H9 (cell line): ENCODE results near the gene CD93. TPM values are rescaled to one million over a fixed set of nuclear protein-coding genes. Genes with fewer than 3 reads are reported as not detected.

Experiments
- DNase-seq: peaks from one replicate; pipeline ENCODE4 v3.0.0-alpha.2; 2017
- H2AFZ ChIP-seq: one replicate; pipeline ENCODE4 v1.6.1; 2013; ENCODE audit warnings: mild to moderate bottlenecking, low read length, control low read depth, moderate library complexity
- H2AK5ac ChIP-seq: 2 replicates; pipeline ENCODE4 v1.6.1; 2013; ENCODE audit warnings: low read length, control low read depth, mixed read lengths; ENCODE audit not compliant: insufficient read length
- H2BK120ac ChIP-seq: one replicate; pipeline ENCODE4 v1.6.1; 2013; ENCODE audit warnings: low read depth, mild to moderate bottlenecking, low read length, control low read depth, inconsistent platforms; ENCODE audit not compliant: poor library complexity, severe bottlenecking
- H2BK12ac ChIP-seq: 2 replicates; pipeline ENCODE4 v1.6.1; 2013; ENCODE audit warnings: low read length, control low read depth, mixed read lengths, low read depth; ENCODE audit not compliant: insufficient read length
- H2BK15ac ChIP-seq: 2 replicates; pipeline ENCODE4 v1.6.1; 2013; ENCODE audit warnings: low read depth, low read length, control low read depth
- H2BK20ac ChIP-seq: one replicate; pipeline ENCODE4 v1.6.1; 2013; ENCODE audit warnings: low read depth, mild to moderate bottlenecking, low read length, control low read depth, inconsistent platforms; ENCODE audit not compliant: poor library complexity, severe bottlenecking
- H2BK5ac ChIP-seq: 2 replicates; pipeline ENCODE4 v1.6.1; 2013; ENCODE audit warnings: low read length, control low read depth, mixed read lengths; ENCODE audit not compliant: insufficient read length
- H3K14ac ChIP-seq: 2 replicates; pipeline ENCODE4 v1.6.1; 2013; ENCODE audit warnings: low read length, control low read depth; ENCODE audit not compliant: insufficient read depth
- H3K18ac ChIP-seq: 2 replicates; pipeline ENCODE4 v1.6.1; 2013; ENCODE audit warnings: low read depth, mild to moderate bottlenecking, mixed read lengths, low read length, control low read depth; ENCODE audit not compliant: insufficient read length
- H3K23ac ChIP-seq: 2 replicates; pipeline ENCODE4 v1.6.1; 2013; ENCODE audit warnings: low read length, control low read depth, mixed read lengths, low read depth; ENCODE audit not compliant: insufficient read length
- H3K23me2 ChIP-seq: 2 replicates; pipeline ENCODE4 v1.6.1; 2013; ENCODE audit warnings: low read depth, mild to moderate bottlenecking, mixed read lengths, low read length, control low read depth; ENCODE audit not compliant: insufficient read length, poor library complexity, severe bottlenecking
- H3K27ac ChIP-seq: 2 replicates; pipeline ENCODE4 v1.5.1; 2013; ENCODE audit warnings: low read length, control low read depth, mixed read lengths, low read depth; ENCODE audit not compliant: insufficient read length
- H3K27me3 ChIP-seq: 2 replicates; pipeline ENCODE4 v1.6.1; 2013; ENCODE audit warnings: low read length, control low read depth, inconsistent platforms; ENCODE audit not compliant: insufficient read depth
- H3K4ac ChIP-seq: 2 replicates; pipeline ENCODE4 v1.6.1; 2013; ENCODE audit warnings: low read depth, mild to moderate bottlenecking, control low read depth, inconsistent platforms, low read length, moderate library complexity
- H3K4me1 ChIP-seq: 2 replicates; pipeline ENCODE4 v1.6.1; 2013; ENCODE audit warnings: low read length, control low read depth, inconsistent platforms; ENCODE audit not compliant: insufficient read depth
- H3K4me2 ChIP-seq: 2 replicates; pipeline ENCODE4 v1.6.1; 2013; ENCODE audit warnings: low read length, control low read depth, mixed read lengths; ENCODE audit not compliant: insufficient read length, insufficient read depth
- H3K56ac ChIP-seq: 2 replicates; pipeline ENCODE4 v1.6.1; 2013; ENCODE audit warnings: low read depth, mild to moderate bottlenecking, mixed read lengths, low read length, control low read depth; ENCODE audit not compliant: insufficient read length
- H3K79me1 ChIP-seq: 2 replicates; pipeline ENCODE4 v1.6.1; 2013; ENCODE audit warnings: low read depth, mild to moderate bottlenecking, moderate library complexity, low read length, control low read depth, inconsistent platforms; ENCODE audit not compliant: insufficient read depth, poor library complexity, severe bottlenecking
- H3K79me2 ChIP-seq: 2 replicates; pipeline ENCODE4 v1.6.1; 2013; ENCODE audit warnings: low read length, control low read depth, inconsistent platforms; ENCODE audit not compliant: insufficient read depth
- H3K9ac ChIP-seq: 2 replicates; pipeline ENCODE4 v1.6.1; 2013; ENCODE audit warnings: low read length, control low read depth, mixed read lengths; ENCODE audit not compliant: insufficient read length; ENCODE audit errors: extremely low read depth
- H3K9me3 ChIP-seq: one replicate; pipeline ENCODE4 v1.6.1; 2013; ENCODE audit warnings: low read depth, low read length, inconsistent platforms; ENCODE audit not compliant: control insufficient read depth
- H3T11ph ChIP-seq: one replicate; pipeline ENCODE4 v1.6.1; 2013; ENCODE audit warnings: mild to moderate bottlenecking, low read length, control low read depth, inconsistent platforms
- H4K20me1 ChIP-seq: one replicate; pipeline ENCODE4 v1.6.1; 2013; ENCODE audit not compliant: control insufficient read depth, insufficient read length, insufficient read depth
- H4K5ac ChIP-seq: 2 replicates; pipeline ENCODE4 v1.6.1; 2013; ENCODE audit warnings: low read depth, mild to moderate bottlenecking, mixed read lengths, low read length, control low read depth; ENCODE audit not compliant: insufficient read length
- H4K8ac ChIP-seq: replicated peaks from 2 replicates; pipeline ENCODE4 v1.6.1; 2013; ENCODE audit warnings: low read length, control low read depth, mixed read lengths, low read depth; ENCODE audit not compliant: insufficient read length
- H4K91ac ChIP-seq: 2 replicates; pipeline ENCODE4 v1.6.1; 2013; ENCODE audit warnings: low read depth, mild to moderate bottlenecking, moderate library complexity, mixed read lengths, low read length, control low read depth; ENCODE audit not compliant: insufficient read length
- H3K27ac Mint-ChIP-seq, 3 experiments: 2 replicates in 2 of 3; 3 replicates in 1 of 3; pipeline ENCODE4 v1.8.0; 2020 to 2021; ENCODE audit warnings: mixed read lengths in 3 of 3, mild to moderate bottlenecking in 1 of 3, moderate library complexity in 1 of 3
- H3K27me3 Mint-ChIP-seq: 2 replicates; pipeline ENCODE4 v1.8.0; 2021; ENCODE audit warnings: low read depth, mild to moderate bottlenecking, moderate library complexity, mixed read lengths
- H3K36me3 Mint-ChIP-seq, 3 experiments: 2 replicates in 2 of 3; 3 replicates in 1 of 3; pipeline ENCODE4 v1.8.0; 2020 to 2021; ENCODE audit warnings: low read depth in 3 of 3, mixed read lengths in 3 of 3; ENCODE audit not compliant: insufficient read depth in 1 of 3
- H3K4me1 Mint-ChIP-seq, 2 experiments: 2 replicates each; pipeline ENCODE4 v1.8.0; 2020; ENCODE audit warnings: mixed read lengths in 2 of 2
- H3K4me3 Mint-ChIP-seq, 2 experiments: 2 replicates in 1 of 2; 3 replicates in 1 of 2; pipeline ENCODE4 v1.8.0; 2020 to 2021; ENCODE audit warnings: mild to moderate bottlenecking in 2 of 2, mixed read lengths in 2 of 2, moderate library complexity in 1 of 2
- H3K9me3 Mint-ChIP-seq, 2 experiments: 2 replicates in 1 of 2; 3 replicates in 1 of 2; pipeline ENCODE4 v1.8.0; 2020; ENCODE audit warnings: mild to moderate bottlenecking in 2 of 2, mixed read lengths in 2 of 2, moderate library complexity in 1 of 2
- WGBS: extraction: QIAGEN DNeasy Blood & Tissue Kit; methylation state at CpG from one replicate; pipeline ENCODE4 v1.1.7; 2013; ENCODE audit warnings: missing lambda C conversion rate, low lambda C conversion rate, mixed read lengths; ENCODE audit not compliant: insufficient read length; ENCODE audit errors: extremely low coverage; 5-methylcytosine and 5-hydroxymethylcytosine counted together
- total RNA-seq: library from RNA; stranded (reverse); gene quantifications from 2 replicates; pipeline ENCODE4 v1.2.1, GENCODE V29; 2021
- TF ChIP-seq, protein P1 (sequence below): fragments of 200-600 bp; sonication (generic); conservative IDR thresholded peaks from 3 replicates; pipeline ENCODE4 v1.8.0; 2021; ENCODE audit warnings: antibody characterized with exemption, mild to moderate bottlenecking

CD93 gene
- total RNA-seq, 1 experiment from 2014 or later: not detected

DNA sequence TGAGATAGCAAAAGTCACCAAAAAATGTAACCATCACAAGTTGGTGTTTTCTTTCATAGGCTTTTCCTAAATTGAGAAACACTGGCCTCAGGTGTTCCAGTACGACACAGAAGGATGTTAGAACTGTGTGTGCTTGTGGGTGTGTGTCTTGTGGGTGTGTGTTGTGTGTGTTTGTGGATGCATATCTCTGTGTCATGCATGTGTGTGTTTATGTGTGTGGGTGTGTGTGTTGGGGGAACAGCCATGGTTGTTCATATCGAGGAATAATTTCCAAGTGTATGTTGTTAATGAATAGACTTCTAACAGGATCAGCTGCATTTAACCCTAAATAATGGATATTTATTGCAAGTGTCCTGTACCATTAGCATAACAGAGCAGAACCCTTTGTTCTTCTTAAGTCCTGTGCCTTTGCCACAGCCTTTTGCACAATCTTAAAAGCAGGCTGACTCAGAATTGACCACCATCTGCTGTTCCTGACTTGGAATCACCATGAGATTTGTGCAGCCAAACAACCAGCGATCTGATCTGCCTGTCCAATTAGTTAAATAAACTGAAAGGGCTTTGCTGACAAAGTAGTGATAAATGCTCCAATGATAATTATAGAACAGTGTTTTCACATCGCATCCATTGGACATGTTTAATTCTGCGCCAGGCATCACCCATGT, 7.6 kb downstream of the CD93 start:
- Histone ChIP-seq H4K91ac (no peak overlapping the region), H2BK15ac (no peak overlapping the region), H3K4me2 (no peak overlapping the region), H3K9ac (no peak overlapping the region), H3K79me1 (no peaks in the 10 kb centered on the region), H3K4ac (no peak overlapping the region), H2AFZ (no peak overlapping the region), H3K18ac (no peak overlapping the region), H3K14ac (no peak overlapping the region), H3K23ac (no peak overlapping the region), H3K9me3 (no peaks in the 10 kb centered on the region), H2BK12ac (no peak overlapping the region), H3K23me2 (no peaks in the 10 kb centered on the region), H4K20me1 (no peaks in the 10 kb centered on the region), H4K5ac (no peak overlapping the region), H3T11ph (no peak overlapping the region), H3K27me3 (no peaks in the 10 kb centered on the region), H2BK120ac (no peak overlapping the region), H2BK5ac (no peak overlapping the region), H3K27ac (no peak overlapping the region), H3K79me2 (no peaks in the 10 kb centered on the region), H3K56ac (no peak overlapping the region), H3K4me1 (no peaks in the 10 kb centered on the region; the same call in 1 of the 2 replicates), H2AK5ac (no peak overlapping the region), H4K8ac (no peak overlapping the region), H2BK20ac (no peak overlapping the region)
- TF ChIP-seq, protein P1, sequence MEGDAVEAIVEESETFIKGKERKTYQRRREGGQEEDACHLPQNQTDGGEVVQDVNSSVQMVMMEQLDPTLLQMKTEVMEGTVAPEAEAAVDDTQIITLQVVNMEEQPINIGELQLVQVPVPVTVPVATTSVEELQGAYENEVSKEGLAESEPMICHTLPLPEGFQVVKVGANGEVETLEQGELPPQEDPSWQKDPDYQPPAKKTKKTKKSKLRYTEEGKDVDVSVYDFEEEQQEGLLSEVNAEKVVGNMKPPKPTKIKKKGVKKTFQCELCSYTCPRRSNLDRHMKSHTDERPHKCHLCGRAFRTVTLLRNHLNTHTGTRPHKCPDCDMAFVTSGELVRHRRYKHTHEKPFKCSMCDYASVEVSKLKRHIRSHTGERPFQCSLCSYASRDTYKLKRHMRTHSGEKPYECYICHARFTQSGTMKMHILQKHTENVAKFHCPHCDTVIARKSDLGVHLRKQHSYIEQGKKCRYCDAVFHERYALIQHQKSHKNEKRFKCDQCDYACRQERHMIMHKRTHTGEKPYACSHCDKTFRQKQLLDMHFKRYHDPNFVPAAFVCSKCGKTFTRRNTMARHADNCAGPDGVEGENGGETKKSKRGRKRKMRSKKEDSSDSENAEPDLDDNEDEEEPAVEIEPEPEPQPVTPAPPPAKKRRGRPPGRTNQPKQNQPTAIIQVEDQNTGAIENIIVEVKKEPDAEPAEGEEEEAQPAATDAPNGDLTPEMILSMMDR: no peak
- no peaks in the 10 kb centered on the region for H3K9me3 Mint-ChIP-seq
- no CpG with 5 or more reads among the region's 5 CpGs for WGBS
- DNase-seq: no peak
- peaks cover 13 to 17% of the 10 kb centered on the region in 2 experiments for H3K4me1 Mint-ChIP-seq
- H3K36me3 Mint-ChIP-seq: no peaks in the 10 kb centered on the region
- H3K27ac Mint-ChIP-seq: no peak overlapping the region
- 0 out of 2 replicates have a peak, but pooled peaks cover 4% of the 10 kb centered on the region for H3K27me3 Mint-ChIP-seq
- no peak overlapping the region for H3K4me3 Mint-ChIP-seq
